MCF 10A (cell line): Measurements from ENCODE around the gene COL4A6. TPM values are rescaled to one million over a fixed set of nuclear protein-coding genes. Genes with fewer than 3 reads are reported as not detected.

ENCODE experiments used
- BruUV-seq: library from RNA; stranded (reverse); fragments of 400-500 nt; replicated peaks from 2 replicates; lab custom pipeline; 2021; lab: Mats Ljungman, UMichigan
- CTCF ChIA-PET: fragments of 300-600 bp; sonication (Branson Sonifier 250); formaldehyde crosslinking; extraction: SDS; loops from one replicate; lab custom pipeline; 2021; ENCODE audit warnings: antibody characterized with exemption, inconsistent platforms; lab: Yijun Ruan, JAX
- POLR2A ChIA-PET: fragments of 300-600, 350-650 bp; sonication (Branson Sonifier 250); formaldehyde crosslinking; extraction: SDS; loops from one replicate; lab custom pipeline; 2020; ENCODE audit warnings: antibody characterized with exemption, inconsistent platforms; lab: Yijun Ruan, JAX
- DNase-seq: peaks from one replicate; pipeline ENCODE4 v3.0.0-alpha.2; 2018; ENCODE audit not compliant: unreplicated experiment
- H3K27ac Mint-ChIP-seq: one replicate; pipeline ENCODE4 v1.8.0; 2022; ENCODE audit warnings: mild to moderate bottlenecking, low read depth, mixed read lengths; ENCODE audit not compliant: unreplicated experiment
- H3K27me3 Mint-ChIP-seq: one replicate; pipeline ENCODE4 v1.8.0; 2022; ENCODE audit warnings: mixed read lengths; ENCODE audit not compliant: insufficient read depth, unreplicated experiment
- H3K36me3 Mint-ChIP-seq: one replicate; pipeline ENCODE4 v1.8.0; 2022; ENCODE audit warnings: mild to moderate bottlenecking, moderate library complexity, mixed read lengths; ENCODE audit not compliant: insufficient read depth, unreplicated experiment
- H3K4me1 Mint-ChIP-seq: one replicate; pipeline ENCODE4 v1.8.0; 2022; ENCODE audit warnings: mixed read lengths; ENCODE audit not compliant: insufficient read depth, unreplicated experiment
- H3K4me3 Mint-ChIP-seq: one replicate; pipeline ENCODE4 v1.8.0; 2022; ENCODE audit warnings: mild to moderate bottlenecking, moderate library complexity, mixed read lengths; ENCODE audit not compliant: unreplicated experiment
- H3K9me3 Mint-ChIP-seq: one replicate; pipeline ENCODE4 v1.8.0; 2022; ENCODE audit warnings: mixed read lengths; ENCODE audit not compliant: unreplicated experiment
- CTCF ChIP-seq: fragments of 200-600 bp; IDR thresholded peaks from one replicate; pipeline ENCODE4 v1.8.0; 2022; ENCODE audit warnings: antibody characterized with exemption, mild to moderate bottlenecking; ENCODE audit not compliant: unreplicated experiment
- intact Hi-C: fragments of 100-400 bp; cut with micrococcal nuclease; formaldehyde crosslinking; loops from 2 replicates; pipeline ENCODE4 v1.14.1; 2022
- total RNA-seq: library from RNA; stranded (reverse); gene quantifications from 2 replicates; pipeline ENCODE4 v1.2.3, GENCODE V29; 2022

COL4A6 gene
- total RNA-seq, 1 experiment from 2014 or later = 58.3 TPM

GRCh38 chrX:108173874-108174273, 264.3 kb downstream of the COL4A6 start:
- no peak for DNase-seq
- Mint-ChIP-seq H3K27ac (no peak overlapping the region), H3K4me3 (no peak overlapping the region), H3K9me3 (no peaks in the 10 kb centered on the region), H3K4me1 (no peaks in the 10 kb centered on the region), H3K36me3 (peaks cover 45% of the 10 kb centered on the region), H3K27me3 (peaks cover 65% of the 10 kb centered on the region)
- POLR2A ChIA-PET = no interaction called here
- intact Hi-C loops = no loop called here
- no peak for TF ChIP-seq CTCF
- CTCF ChIA-PET = no interaction called here
- BruUV-seq = no TSS peak

- peaks cover 49% of the 10 kb centered on the region for H3K27me3 Mint-ChIP-seq
- H3K27ac Mint-ChIP-seq = no peak overlapping the region
- no peaks in the 10 kb centered on the region for H3K9me3 Mint-ChIP-seq
- no TSS peak for BruUV-seq
- no peak overlapping the region for H3K4me3 Mint-ChIP-seq
- POLR2A ChIA-PET = no interaction called here
- H3K36me3 Mint-ChIP-seq = peaks cover 31% of the 10 kb centered on the region
- DNase-seq = no peak
- intact Hi-C loops = no loop called here
- H3K4me1 Mint-ChIP-seq = no peaks in the 10 kb centered on the region
- TF ChIP-seq CTCF = no peak
- CTCF ChIA-PET = no interaction called here
These were observed 266.6 kb downstream of the COL4A6 start for GRCh38 chrX:108171671-108172070.

GRCh38 chrX:108169768-108170167, 268.5 kb downstream of the COL4A6 start:
- no peaks in the 10 kb centered on the region for H3K4me1 Mint-ChIP-seq
- peaks cover 40% of the 10 kb centered on the region for H3K27me3 Mint-ChIP-seq
- intact Hi-C loops = no loop called here
- CTCF ChIA-PET = no interaction called here
- H3K9me3 Mint-ChIP-seq = no peaks in the 10 kb centered on the region
- POLR2A ChIA-PET = no interaction called here
- TF ChIP-seq CTCF = no peak
- DNase-seq = no peak
- no peak overlapping the region for H3K4me3 Mint-ChIP-seq
- H3K36me3 Mint-ChIP-seq = peaks cover 12% of the 10 kb centered on the region
- BruUV-seq = no TSS peak
- H3K27ac Mint-ChIP-seq = no peak overlapping the region

GRCh38 chrX:108168961-108169740, 269.1 kb downstream of the COL4A6 start:
- Mint-ChIP-seq H3K27ac (no peak overlapping the region), H3K36me3 (peaks cover 12% of the 10 kb centered on the region), H3K4me1 (no peaks in the 10 kb centered on the region), H3K4me3 (no peak overlapping the region), H3K27me3 (peaks cover 34% of the 10 kb centered on the region), H3K9me3 (no peaks in the 10 kb centered on the region)
- POLR2A ChIA-PET = no interaction called here
- BruUV-seq = no TSS peak
- CTCF ChIA-PET = no interaction called here
- no peak for DNase-seq
- intact Hi-C loops = no loop called here
- no peak for TF ChIP-seq CTCF
